Activated effector memory CD4-positive, alpha-beta T cell treated with anti-CD3 and anti-CD28 coated beads, Interleukin-2, amount 50 U/mL, for 16 hours (primary cell): ENCODE data around the gene TP53I13.
A peak's percentile ranks its signal among the peaks of the same experiment; 100 is the strongest.
"Not testable (repeated sequence)": the region's sequence is repeated elsewhere in the genome, so short reads cannot be mapped to it uniquely, and the experiment has no call there.

Experiments
- DNase-seq: peaks from one replicate; pipeline ENCODE4 v3.0.0-alpha.2; 2020

TP53I13 gene, protein sequence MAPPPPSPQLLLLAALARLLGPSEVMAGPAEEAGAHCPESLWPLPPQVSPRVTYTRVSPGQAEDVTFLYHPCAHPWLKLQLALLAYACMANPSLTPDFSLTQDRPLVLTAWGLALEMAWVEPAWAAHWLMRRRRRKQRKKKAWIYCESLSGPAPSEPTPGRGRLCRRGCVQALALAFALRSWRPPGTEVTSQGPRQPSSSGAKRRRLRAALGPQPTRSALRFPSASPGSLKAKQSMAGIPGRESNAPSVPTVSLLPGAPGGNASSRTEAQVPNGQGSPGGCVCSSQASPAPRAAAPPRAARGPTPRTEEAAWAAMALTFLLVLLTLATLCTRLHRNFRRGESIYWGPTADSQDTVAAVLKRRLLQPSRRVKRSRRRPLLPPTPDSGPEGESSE

DNA sequence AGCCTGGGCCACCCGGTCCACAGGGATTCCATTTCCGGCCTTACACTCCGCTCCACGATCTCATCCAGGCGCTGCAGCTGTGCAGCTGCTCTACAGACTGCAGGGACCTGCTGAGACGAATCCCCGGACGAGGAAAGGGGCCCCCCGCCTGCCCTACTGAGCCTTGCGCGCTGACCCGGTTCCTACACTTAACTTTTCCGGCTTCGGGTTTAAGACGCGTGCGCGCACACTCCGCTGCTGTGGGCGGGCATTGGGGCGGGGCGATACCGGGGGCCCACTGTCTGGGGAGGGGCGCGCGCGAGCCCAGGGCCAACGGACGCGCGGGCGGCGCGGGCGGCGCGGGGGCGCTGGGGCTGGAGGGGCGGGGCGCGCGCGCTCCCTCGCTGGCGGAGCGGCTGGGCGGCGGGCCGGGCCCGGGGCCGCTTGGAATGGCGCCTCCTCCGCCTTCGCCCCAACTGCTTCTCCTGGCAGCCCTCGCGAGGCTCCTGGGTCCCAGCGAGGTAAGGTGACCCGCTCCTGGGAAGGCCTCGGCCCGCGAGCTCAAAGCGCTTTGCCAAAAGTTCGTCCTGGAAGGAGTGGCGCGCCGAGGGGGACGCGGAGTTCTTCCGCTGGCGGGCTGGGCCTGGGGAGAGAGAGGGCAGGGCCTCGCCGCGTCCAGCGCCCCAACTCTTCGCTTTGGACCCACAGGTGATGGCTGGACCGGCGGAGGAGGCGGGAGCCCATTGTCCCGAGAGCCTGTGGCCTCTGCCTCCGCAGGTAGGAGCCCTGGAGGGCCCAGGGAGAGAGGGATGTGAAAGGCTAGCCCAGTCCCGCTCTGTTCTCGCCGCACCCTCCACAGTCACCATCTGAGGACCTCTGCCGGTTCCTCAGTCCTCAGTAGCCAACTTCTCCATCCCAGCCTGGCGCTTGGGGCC lies at the start of gene TP53I13:
TP53I13 (plus strand) TSS at position 371 of the 914 bp plus-strand sequence; CDS start at position 429, 58 bp downstream.
- DNase-seq = peak; percentile 96

DNA sequence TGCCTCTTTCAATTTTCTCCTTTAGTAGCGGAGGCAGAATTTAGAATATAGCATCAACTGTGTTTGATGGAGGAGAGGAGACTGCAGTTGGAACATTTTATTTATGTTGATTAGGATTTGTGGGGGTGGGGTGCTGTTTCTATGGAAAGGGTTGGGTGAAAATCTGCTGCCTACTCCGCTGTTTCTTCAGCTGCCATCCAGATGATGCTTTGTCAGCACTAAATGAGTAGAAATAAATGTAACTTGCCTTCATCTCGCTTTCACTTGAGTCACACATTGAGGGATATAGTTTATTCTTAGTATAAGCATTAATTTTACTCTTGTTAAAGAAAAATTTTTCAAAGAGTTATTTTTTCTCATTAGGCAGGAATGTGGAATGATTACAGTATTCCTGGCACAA lies 43.8 kb upstream of the TP53I13 start:
- DNase-seq = no peak

DNA sequence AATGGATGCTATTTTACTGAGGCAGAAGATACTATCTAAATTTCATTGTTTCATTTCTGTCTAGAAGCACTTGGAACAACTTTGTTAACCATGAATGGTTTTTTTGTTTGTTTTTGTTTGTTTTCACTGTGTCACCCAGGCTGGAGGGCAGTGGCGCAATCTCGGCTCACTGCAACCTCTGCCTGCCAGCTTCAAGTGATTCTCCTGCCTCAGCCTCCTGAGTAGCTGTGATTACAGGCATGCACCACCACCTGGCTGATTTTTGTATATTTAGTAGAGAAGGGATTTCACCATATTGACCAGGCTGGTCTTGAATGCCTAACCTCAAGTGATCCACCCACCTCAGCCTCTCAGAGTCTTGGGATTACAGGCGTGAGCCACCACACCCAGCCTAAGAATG lies 42.2 kb upstream of the TP53I13 start:
- DNase-seq = no peak

DNA sequence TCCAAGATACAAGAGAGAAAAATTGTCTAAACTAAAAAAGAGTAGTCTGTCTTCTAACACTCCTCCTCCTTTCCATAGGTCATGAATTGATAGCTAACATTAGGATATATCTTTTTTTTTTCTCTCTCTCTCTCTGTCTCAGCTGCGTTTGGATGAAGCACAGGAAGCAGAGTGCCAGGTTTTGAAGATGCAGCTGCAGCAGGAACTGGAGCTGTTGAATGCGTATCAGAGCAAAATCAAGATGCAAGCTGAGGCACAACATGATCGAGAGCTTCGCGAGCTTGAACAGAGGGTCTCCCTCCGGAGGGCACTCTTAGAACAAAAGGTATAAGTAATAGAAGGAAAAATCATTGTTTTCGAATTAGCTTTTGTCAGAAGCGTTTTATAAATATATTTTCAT lies 34.5 kb upstream of the TP53I13 start:
- no peak for DNase-seq

DNA sequence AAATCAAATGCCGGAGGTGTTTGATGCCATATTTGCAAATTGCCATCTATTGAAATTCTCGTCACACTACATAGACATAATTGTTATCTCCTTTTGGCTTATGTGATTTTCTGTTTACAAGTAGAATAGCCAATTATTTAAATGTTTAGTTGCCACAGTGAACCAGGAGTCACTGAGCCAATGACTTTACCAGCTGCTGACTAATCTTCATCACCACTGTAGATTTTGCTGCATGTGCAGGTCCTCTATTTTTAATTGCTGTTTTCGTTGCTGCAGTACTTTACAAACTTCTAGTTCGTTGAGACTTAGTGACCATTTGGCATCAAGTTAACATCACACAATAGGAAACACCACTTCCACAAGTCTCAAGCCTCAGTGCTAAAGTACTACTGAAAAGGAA lies 24.4 kb upstream of the TP53I13 start:
- no peak for DNase-seq

DNA sequence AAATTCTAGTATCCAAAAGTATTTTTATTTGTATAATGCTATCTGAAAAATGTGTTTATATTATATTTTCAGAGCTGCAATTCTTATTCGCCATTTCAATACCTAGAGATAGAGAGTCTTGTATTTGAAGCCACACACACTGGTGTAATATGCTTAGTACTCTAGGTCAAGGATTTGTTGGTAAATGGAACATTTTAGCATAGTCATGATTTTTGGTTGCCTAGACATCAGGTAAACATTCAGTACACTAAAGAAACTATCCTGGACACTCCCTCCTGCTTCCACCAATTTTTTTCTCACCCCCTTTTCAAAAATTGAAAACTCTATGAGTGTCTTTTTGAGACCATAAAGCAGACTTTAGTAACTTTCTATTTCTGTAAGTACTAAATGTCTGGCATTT lies 22.4 kb upstream of the TP53I13 start:
- no peak for DNase-seq

DNA sequence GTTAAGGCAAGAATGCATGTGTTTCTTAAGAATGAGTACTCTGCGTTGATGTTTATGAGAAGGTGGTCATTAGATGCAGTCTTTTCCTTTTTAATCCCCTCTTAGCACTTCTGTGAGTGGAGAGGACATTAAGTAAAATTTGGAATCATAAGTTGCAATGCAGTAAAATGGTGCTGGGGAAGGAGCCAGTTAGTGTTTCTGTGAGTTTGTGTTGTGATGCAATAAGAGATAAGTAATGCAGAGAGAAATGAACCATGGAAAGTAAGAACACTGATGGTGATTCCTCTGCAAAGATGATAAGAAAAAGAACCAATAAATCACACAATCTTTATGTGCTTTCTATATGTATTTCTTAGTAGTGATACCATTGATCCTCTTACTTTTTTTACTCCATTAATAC lies 21.7 kb upstream of the TP53I13 start:
- DNase-seq = no peak

DNA sequence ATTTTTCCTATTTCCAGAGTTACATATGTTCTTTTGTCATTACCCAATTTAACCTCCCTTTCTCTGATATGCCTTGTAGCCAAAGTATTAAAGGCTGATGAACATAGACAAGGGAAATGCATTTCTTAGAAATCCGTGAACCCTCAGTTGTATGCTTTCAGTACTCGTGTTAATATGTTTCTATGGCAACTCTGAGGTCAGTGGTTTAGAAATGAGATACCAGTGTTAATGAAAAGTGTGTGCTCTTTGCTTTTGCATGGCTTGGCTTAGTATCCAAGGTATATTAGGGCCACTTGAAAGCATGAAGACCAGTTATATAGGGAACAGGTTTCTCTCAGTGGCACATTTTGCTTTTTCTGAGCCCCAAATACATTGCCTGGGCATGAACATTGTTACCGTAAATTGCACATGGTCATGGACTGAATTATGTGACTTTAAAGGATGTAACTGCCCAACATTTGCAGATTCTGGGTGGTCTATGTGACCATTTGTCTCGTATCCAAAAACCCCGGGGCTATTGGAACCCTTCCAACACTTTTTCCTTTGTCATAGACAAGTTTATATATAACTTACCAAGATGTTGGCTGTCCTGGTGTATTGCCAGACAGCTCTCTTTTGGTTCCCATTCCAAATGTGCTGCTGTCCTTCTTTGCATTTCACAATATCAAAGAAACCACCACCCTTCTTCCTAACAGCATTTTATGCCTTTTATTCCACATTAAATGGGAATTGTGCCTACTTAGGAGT lies 19.2 kb upstream of the TP53I13 start:
- no peak for DNase-seq

DNA sequence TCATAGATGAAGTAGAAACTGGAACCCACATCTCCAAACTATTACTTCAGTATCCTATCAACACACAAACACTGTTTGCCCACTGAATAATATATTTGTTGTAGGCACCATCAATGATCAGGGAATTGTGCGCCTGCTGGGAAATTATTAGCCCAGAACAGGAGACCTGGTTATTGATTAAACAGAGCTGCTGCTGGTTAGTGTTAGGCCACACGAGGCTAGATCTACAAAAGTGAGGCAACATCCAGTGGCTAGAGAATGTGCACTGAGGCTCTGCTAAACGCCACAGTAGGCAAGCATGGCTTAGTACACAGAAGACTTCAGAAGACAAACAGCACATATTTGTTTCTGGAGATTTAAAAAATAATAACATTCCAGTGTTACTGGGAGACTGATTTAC lies 12.7 kb upstream of the TP53I13 start:
- DNase-seq = no peak

DNA sequence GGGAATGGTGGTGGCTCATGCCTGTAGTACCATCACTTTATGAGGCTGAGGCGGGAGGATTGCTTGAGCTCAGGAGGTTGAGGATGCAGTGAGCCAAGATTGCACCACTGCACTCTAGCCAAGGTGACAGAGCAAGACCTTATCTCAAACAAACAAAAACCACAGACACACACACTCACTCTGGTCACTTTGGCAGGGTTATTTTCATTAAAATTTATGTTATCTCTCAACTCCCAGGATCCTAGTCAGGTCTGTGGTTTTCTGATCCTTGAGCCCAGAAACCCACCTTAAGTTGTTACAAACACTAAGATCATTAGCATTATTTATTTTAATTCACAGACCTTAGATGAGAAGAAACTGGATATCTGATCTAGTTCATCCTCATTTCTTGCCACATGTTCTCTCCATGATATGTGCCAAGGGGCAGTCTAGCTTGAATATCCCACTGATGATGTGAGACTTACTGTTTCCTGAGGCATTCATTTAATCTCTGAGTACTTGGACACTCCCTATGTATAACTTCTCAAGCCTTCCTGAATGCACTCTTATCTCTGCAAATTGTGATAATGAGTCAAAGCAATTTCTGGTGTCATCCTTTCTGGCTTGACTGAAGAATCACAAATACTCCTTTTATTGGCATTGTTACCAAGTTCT lies 11.3 kb upstream of the TP53I13 start:
- DNase-seq = no peak

DNA sequence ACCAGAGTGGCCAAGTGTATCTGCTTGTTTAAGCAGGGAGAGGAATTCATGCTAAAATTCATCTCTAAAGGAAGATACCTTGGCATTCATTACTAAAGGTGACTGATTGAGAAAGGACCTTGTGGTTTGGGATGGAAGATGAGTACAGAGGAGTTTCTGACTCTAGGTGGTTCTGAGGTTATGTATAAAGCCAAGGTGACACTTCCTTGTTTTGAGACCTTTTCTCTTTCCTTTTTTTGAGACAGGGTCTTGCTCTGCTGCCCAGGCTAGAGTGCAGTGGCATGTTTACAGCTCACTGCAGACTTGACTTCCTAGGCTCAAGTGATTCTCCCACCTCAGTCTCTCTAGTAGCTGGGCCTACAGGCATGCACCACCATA lies 10.8 kb upstream of the TP53I13 start:
- DNase-seq = no peak

DNA sequence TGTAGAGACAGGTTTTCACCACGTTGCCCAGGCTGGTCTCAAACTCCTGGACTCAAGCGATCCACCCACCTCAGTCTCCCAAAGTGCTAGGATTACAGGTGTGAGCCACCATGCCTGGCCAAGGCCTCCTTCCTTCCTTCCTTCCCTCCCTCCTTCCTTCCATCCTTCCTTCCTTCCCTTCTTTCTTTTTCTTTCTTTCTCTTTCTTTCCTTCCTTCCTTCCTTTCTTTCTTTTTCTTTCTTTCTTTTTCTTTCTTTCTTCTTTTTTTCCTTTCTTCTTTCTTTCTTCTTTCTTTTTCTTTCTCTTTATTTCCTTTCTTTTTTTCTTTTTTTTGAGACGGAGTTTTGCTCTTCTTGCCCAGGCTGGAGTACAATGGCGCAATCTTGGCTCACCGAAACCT lies 10.4 kb upstream of the TP53I13 start:
- DNase-seq = not testable (repeated sequence)

DNA sequence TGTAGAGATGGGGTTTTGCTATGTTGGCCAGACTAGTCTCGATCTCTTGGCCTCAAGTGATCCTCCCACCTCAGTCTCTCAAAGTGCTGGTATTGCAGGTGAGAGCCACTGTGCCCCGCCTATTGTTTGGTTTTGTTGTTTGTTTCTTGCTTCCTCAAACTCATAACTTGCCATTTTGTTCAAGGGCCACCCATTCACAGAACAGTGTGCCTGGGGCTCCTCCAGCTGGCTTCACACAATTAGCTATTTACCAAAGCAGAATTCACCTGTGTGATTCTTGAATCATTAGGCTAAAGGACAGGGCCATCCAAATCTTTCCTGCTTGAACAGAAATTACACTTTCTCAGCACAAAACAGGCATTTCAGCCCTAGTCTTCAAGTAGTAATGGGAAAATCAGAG lies 8.9 kb upstream of the TP53I13 start:
- DNase-seq = no peak

DNA sequence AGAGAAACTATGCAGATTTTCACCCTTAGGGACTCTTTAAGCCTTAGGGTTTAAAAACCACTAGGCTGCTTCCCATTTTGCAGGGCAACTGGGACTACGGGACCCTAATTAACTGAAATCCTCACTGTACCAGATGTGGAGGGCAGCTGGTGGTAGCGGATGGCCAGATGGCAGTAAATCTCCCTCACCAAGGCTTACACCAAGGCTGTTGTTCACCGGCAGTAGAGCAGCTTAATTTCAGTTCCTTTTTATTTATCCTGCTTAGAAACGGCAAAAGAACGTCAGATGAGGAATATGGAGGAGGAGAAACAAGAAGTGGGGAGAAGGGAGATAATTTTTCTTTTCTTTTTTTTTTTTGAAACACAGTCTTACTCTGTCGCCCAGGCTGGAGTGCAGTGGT lies 8.2 kb upstream of the TP53I13 start:
- no peak for DNase-seq

DNA sequence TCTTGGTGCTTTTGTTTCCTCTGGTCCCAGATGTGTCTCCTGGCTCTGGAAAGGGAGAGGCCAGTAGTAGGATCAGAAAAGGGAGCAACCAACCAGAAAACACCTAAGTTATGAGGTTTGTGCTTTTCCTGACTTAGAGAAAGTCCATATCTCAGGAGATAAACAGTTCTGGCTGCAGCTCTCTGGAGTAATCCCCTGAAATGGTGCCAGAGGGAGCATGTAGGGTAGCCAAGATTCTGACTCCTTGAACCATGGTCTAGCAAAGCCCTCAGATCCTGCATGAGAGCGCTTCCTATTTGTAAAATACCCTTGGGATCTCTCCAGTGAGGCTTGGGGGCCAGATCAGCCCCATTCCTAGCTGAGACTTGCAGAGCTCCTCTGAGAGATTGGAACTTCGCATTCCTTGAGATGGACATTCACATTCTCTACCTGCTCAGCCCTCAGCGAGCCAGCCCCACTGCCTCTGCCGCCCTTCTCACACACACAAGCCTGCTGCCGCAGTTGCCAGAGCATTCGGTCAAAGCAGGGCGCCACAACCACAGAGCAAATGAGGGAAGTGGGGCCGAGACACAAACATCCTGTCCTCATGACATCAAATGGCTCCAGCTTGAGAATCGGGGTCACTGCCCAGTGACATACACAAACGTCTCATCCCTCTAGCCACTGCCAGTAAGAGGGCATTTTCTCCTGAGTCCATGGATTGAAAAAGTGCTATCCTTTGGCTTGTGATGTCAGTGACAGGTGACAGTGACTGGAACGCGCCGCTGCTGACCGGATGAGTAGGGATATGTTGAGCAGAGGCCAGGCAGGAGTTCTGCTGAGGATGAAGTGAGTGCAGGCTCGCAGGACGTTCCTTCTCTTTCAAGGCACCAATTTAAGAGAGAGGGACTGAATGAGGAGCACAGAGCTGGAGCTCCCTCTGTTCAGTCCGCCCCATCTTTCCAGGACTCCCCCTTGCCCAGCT lies 6.7 kb upstream of the TP53I13 start:
- DNase-seq = no peak

DNA sequence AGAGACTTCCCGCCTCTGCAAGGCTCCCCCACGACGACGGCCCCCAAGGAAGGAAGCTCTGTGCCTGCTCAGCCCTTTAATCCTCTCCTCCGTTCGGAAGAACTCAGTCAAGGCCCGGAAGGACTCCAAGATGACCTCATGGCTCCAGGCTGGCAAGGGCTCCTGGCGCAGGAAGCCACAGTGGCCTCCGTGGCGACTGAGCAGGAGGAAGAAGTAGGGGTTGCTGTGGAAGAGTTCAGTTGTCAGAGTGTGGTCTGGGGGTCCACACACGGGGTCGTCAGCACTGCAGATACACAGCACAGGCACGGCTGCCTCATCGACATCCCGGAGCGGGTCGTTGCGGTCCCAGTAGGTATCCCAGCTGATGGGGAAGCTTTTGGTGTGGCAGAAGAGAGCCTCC lies 5.9 kb upstream of the TP53I13 start:
- no peak for DNase-seq

DNA sequence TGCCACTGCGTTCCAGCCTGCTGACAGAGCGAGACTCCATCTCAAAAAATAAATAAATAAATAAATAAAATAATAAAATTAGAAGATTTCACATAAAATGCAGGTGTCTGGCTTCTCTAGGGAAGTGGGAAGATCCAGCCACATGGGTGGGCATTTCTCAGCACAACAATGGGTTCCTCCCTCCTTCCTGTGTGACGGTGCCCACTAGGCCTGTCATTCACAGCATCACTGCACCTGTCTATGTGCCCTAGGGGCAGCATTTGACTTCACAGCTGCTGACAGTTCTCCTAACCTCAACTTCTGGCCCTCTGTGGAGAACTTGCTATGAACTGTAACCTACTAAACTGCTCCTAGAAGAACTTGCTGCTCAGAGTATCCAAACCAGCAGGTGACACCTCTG lies 4.7 kb upstream of the TP53I13 start:
- DNase-seq = no peak

DNA sequence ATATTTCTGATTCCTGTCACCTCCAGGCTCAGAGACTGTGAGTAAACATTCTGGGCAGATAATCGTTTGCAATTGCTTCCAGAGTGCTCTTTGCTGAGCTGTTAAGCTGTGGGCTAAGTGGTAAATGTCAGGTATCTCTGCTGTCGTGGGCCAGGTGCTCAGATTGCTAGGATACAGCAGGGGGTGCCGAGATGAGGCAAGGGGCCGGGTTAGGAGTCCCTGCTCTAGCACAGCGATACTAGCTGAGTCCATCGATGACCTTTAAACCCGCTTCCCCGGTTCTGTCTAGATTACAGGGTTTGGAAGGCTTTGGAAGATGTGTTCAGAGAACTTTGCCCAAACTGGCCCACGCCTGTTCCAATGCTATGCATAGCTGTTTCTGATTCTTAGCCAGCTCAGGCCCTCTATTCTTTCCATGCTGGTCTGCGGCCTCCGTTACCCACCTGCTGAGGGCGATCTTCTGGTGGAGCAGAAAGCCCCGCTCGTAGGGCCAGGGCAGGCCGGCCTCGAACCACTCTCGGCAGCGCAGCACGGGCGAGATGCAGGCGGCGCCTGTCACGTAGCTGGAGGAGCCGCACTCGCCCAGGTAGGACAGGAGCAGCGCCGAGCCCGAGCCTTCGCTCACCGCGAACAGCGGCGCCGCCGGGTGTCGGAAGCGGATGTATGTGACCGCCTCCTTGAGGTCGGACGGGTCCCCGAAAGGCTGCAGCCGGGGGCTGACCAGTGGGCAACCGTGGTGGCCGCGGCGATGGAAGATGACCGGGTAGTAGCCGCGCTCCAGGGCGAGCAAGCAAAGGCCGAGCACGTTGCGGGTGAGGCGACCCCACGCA lies 2.6 kb upstream of the TP53I13 start:
- DNase-seq = peak; percentile 86

DNA sequence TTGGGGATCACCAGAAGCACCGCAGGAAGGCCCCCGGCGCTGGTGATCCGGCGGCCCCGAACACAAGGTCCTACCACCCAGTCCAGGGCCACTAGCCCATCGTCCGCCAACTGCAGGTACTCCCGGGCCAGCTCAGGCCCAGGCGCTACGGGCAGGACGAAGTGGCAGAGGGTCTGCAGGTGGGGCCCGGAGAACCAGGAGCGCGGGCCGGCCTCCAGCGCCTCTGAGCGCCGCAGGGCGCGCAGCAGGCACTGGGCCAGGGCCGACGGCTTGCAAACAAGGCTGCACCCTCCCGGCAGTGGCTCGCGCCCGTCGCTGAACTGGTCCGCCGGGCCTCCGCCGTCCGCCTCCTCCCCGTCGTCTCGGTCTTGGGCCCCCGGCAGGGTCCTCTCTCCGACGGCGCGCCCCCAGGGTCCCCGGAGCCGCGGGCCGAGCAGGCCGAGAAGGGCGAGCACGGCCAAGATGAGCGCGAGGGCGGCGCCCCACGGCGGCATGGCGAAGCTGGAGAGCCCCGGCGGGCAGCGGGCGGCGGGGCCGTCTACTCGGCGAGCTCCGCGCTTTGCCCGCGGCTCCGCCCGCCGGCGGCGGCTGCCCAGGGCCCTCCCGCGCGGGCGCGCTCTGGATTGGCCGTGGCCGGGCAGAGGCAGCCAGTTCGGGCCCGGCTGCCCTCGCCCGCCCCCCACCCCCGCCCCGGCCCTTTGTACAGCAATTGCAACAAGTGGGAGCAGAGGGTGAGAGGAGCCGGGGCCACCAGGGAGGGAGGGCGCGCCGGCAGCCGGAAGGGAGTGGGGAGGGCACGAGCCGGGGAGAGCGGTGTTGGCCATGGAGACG lies 1.8 kb upstream of the TP53I13 start, which contains the start of gene ABHD15:
ABHD15 (minus strand) TSS at position 565 of the 831 bp plus-strand sequence; CDS start at position 494, 71 bp downstream.
- peak; percentile 87 for DNase-seq

DNA sequence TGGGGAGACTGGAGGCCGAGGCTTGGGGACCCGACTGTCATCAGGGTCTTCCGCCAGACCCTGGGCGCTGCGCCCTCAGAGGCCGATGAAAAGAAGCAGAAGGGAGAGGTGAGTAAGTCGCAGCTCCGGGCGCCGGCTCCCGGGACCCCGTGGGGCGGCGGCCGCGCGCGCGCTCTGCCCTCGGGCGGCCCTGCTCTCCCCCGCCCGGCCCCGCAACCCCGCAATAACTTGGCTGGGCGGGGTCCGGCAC lies 1.3 kb upstream of the TP53I13 start:
- DNase-seq = no peak
